T47D (cell line): Measurements from ENCODE around the gene RHOB.

Experiments
- DNase-seq, 2 experiments: peaks; one replicate each; pipeline versions ENCODE4 v3.0.0 to v3.0.0-alpha.2; 2011 to 2012; ENCODE audit warnings: low read depth in 1 of 2, low spot score in 1 of 2
- JUND ChIP-seq: IDR thresholded peaks from 2 replicates; pipeline ENCODE4 v1.6.1; 2012; ENCODE audit warnings: low read depth
- in situ Hi-C: cut with HindIII; loops from 2 replicates; pipeline ENCODE4 v1.10.0; 2016; ENCODE audit warnings: low sequenced_read_pairs, low pct_unique_long_range_greater_than_20kb

Gene RHOB

DNA sequence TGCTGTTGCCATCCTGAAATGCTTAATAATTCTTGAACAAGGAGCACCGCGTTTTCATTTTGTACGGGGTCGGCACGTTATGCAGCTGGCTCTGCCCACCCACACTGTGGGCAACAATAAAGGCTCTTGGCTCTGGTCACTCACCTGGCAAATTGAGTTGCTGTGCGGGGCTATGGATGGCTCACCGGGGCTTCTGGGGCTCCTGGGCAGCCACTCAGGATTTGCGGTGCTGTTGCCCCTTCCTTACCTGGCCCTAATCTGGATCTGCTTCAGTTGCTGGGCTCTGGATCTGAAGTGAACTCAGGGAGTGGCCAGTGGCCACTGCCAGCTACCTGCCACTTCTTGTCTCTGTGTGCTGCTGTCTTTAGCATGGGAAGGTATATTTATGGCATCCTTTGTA, 22.7 kb downstream of the RHOB start:
- TF ChIP-seq JUND, result no peak
- no peak for DNase-seq
- in situ Hi-C loops, result no loop called here

DNA sequence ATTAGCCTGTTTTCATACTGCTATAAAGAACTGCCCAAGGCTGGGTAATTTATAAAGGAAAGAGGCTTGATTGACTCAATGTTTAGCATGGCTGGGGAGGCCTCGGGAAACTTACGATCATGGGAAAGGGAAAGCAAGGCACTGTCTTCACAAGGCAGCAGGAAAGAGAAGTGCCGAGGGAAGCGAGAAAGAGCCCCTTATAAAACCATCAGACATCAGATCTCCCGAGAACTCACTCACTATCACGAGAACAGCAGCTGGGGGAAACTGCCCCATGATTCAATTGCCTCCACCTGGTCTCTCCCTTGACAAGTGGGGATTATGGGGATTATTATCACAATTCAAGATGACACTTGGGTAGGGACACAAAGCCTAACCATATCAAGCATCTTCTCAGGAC, 23.3 kb downstream of the RHOB start:
- in situ Hi-C loops, result no loop called here
- no peak for DNase-seq
- TF ChIP-seq JUND, result no peak

DNA sequence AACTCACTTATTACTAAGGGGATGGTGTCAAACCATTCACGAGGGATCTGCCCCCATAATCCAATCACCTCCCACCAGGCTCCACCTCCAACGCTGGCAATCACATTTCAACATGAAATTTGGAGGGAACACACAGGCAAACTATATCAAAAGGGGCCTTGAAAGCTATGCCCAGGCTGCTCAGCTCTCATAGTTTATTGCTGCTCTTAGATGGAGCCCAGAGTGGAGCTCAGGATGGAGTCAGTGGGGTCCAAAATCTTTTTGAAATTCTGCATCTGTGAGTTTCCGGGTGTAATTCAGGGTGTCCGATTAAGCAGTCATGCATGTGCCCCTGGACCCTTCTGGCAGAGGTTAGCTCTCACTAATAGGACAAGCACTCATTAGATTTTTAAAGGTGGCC, 24.3 kb downstream of the RHOB start:
- no peak for DNase-seq
- in situ Hi-C loops, result no loop called here
- TF ChIP-seq JUND, result no peak

DNA sequence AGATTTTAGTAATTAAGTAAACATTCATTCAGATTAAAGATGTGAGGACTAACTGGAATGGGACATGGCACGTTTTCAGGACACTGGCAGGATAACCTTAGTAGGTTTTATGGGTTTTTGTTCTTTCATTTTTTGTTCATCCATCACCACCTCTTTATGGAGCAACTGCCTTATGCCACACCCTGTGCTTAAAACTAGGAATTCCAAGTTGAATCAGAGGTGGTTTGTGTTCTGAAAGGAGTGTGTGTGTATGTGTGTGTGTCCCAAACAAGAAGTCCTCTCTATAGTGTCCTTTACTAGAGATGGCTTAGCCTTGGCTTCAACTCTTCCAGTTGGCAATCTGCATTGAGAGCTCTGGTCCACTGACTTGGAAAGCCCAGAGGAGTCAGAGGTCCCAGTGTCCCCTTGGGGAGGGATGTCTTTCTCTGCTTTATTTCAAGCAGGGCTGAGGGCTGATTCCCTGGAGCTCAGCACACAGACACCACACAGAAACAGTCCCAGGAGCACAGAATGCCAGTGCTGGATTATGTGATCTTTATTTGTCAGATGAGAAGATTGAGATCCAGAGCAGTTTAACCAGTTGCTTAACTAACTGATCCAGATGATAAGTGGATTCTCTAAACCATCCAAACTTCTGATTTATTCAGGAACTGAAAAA, 25.2 kb downstream of the RHOB start:
- in situ Hi-C loops, result no loop called here
- DNase-seq, result peak in 1 of 2 experiments; percentile 89

DNA sequence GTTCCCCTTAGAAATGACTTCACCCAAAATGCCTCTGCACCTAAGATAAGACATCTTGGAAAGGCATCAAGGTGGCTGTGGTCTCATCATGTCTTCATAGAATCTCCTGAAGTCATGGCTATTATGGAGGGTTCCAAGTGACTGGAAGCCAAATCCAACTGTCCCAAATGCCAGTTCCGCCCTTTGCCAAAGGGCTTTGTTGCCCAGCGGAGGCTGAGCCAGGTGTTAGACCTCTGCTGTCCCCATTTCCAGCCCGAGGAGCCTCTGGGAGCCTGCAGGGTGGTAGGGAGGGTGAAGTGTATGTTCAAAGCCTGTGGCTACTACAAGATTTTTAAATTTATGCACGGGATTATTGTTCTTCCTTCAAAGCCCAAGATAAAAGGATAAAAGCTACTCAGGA, 25.7 kb downstream of the RHOB start:
- no peak; the same call in 1 of the 2 replicates for TF ChIP-seq JUND
- in situ Hi-C loops, result no loop called here

More for the DNA sequence above, 25.2 kb downstream of the RHOB start:
- peak; percentile 78 for TF ChIP-seq JUND

DNA sequence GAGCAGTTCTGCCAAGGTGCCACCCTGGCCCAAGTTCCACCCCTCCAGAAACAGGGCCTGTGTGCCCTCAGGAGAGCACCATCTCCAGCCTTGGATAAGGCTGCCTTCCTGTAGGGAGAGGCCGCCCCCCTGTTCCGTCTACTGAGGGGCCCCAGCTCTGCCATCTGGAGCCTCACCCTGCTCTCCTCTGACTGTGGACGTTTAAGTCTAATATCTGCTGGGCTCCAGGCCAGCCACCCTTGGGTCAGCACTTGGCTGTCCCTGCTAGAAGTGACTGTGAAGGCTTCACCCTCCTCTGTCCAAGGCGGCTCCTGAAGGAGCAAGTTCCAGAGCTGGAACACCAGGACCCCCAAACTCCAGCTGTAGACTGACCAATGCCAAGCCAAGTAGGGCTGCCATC, 26.3 kb downstream of the RHOB start:
- no peak for DNase-seq
- no peak for TF ChIP-seq JUND
- in situ Hi-C loops, result no loop called here

More for the DNA sequence above, 25.7 kb downstream of the RHOB start:
- DNase-seq, result peak in 1 of 2 experiments; percentile 91

DNA sequence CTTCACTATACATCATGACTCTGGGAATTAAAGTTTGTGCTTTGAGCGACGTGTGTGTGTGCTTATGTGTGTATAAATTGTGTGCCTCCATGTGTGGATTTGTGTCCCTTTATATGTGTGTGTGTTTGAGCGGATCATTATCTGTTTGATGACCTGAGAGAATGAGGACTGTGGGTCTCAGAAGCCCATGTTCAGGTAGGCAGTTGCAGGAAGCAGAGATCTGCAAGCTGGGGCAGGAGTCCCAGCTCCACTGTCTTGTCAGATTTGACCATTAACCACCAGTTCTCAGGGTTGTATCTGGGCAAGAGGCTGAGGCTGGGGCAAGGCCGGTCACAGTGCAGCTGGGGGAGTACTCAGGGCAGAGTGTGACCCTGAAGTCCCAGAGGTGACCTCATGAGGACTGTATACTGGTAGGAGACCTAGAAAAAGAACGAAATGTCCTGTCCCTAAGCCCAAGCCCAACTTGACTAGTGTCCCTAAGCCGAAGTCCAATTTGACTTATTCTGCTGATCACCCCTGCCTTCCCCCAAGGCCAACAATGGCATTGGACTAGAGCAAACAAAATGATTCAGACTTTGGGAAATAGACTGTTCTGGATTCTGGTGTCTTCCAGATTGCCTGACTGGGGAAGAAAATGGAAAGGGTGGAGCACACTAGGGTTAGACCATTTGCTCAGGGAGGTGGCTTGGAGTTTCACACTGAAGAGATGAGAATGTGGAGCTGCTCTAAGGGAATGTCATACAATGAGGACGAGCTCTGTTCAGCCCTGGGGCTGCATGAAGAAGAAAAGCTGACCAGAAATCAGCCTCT, 28.1 kb downstream of the RHOB start:
- DNase-seq, result peak in 1 of 2 experiments; percentile 48
- no peak for TF ChIP-seq JUND
- in situ Hi-C loops, result no loop called here

DNA sequence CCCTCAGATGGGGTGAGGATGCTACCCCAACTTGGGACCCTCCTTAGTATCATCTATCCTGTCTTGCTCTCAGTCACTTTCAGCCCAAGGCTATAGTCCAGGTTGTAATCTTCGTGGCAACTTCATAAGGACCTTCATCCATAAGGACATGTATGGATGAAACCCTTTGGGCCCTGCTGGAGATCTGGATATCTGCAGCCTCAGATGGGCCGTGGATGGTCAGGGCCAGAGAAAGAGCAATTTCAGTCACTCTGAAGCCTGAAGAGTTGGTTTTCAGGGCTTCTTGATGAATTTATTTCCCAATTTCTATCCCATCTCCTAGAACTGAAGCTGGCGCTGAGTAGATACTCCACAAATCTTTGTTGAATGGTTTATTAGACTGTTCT, 28.7 kb downstream of the RHOB start:
- no peak for DNase-seq
- in situ Hi-C loops, result no loop called here
- no peak for TF ChIP-seq JUND

DNA sequence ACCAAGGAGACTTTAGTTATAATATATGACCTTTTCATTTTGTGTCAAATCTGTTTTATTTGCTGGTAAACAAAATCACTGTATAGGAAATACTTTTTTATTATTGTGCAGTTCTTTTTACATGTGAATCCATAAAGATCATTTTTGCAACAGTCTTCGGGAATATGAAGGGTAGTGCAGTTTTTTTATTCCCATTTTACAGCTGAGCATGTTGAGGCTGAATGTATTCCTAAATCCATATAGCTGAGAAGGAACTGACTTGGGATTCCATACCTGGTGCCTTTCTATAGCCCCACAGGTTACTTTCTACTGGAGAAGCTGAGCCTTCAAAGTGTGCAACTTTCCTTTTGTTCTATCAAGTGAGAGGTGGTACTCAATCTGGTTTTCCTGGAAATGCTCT, 29.6 kb downstream of the RHOB start:
- in situ Hi-C loops, result no loop called here
- TF ChIP-seq JUND, result no peak
- no peak for DNase-seq

DNA sequence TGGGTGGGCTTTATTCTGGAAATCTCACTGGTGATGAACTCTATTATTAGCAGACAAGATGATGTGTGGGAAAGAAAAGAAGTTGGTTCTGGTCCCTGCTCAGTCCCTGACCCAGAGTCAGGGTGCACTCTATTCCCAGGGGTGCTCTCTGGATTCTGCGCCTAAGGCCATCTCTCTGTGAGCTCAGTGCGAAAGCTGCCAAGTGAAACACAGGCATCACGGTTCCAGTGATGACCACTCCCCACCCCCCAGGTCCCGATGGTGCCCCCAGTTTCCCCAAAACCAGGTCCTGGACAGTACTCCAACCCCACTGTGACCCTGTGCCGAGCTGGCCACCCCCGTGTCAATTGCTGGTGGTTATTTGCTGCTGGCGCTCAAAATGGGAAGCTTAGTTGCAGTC, 30.1 kb downstream of the RHOB start:
- in situ Hi-C loops, result no loop called here

DNA sequence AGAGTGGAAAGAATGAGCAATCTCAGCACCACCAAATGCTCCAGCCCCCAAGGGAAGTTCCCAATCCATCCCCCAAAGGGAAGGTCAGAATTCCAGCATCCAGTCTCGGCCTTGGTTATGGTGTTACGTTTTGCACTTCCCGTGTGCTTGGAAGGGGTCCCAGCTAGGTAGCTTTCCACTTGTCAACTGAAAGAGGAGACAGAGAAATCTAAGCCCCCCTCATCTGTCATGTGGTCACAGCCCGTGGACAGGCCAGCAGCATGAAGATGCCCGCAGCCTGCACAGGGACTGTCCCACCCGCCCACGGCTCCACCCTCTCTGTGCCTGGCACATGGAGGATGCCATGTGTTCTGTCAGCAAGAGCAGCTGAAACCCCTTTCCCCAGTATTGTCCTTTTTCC, 32.1 kb downstream of the RHOB start:
- in situ Hi-C loops, result no loop called here
- TF ChIP-seq JUND, result no peak
- DNase-seq, result no peak

More for the DNA sequence above, 30.1 kb downstream of the RHOB start:
- no peak for TF ChIP-seq JUND
- DNase-seq, result no peak

DNA sequence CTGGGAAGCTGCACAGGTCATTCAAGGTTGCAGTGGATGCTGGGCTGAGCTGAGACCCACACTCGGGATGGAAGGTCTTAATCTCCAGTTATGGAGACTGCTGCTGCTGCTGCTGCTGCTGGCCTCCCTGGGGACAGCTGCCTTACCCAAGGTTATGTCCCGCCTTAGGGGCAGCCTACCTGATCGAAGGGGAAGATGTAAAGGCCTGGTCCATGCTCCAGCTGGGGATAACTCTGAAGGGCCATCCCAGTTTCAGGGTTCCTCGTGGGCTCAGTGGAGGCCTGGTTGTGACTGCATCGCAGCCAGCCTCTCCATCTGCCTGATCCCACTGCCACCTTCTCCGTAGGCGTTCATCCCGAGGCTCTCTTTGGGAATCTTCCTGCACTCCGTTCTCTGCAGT, 33.0 kb downstream of the RHOB start:
- in situ Hi-C loops, result no loop called here
- no peak for TF ChIP-seq JUND
- DNase-seq, result no peak

DNA sequence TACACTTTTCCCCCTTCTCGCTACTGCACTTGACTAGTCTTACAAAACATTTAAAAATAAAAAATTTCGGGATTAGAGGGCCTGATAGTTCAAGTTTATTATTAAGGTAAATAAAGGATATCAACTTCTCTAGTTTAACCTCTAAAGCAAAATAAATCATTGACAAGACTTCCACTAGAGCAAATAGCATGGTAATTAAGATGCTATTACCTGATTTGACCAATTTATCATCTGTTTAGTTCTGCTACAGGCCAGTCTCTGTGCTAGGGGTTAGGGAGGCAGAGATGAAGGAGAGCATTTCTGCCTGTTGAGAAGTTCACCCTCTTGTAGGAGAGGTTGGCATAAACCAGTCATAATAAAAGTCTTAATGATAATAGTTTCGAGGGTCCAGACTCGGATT, 34.0 kb downstream of the RHOB start:
- DNase-seq, result no peak
- in situ Hi-C loops, result no loop called here
- TF ChIP-seq JUND, result no peak
